A673 (cell line): Measurements from ENCODE around the gene MYL12B. TPM values are rescaled to one million over a fixed set of nuclear protein-coding genes. Genes with fewer than 3 reads are reported as not detected.

Source experiments
- BruUV-seq: library from RNA; stranded (reverse); fragments of 400-500 nt; replicated peaks from 2 replicates; lab custom pipeline; 2021; lab: Mats Ljungman, UMichigan
- CTCF ChIA-PET: fragments of 300-600 bp; sonication (Branson Sonifier 250); formaldehyde crosslinking; loops from one replicate; lab custom pipeline; 2022; ENCODE audit warnings: antibody characterized with exemption; lab: Charles Lee
- POLR2A ChIA-PET: fragments of 300-600 bp; sonication (Branson Sonifier 250); formaldehyde crosslinking; loops from one replicate; lab custom pipeline; 2022; ENCODE audit warnings: antibody characterized with exemption; ENCODE audit not compliant: low non-redundant PET; lab: Charles Lee
- DNase-seq: peaks from one replicate; pipeline ENCODE4 v3.0.0-alpha.2; 2015; ENCODE audit warnings: low spot score
- H3K27ac ChIP-seq: fragments of 200-600 bp; sonication (generic); 2 replicates; pipeline ENCODE4 v1.5.1; 2016; ENCODE audit warnings: mixed run types, low read depth, mild to moderate bottlenecking, mixed read lengths, antibody characterized with exemption, low read length; ENCODE audit not compliant: poor library complexity, severe bottlenecking
- H3K27me3 ChIP-seq: fragments of 200-600 bp; sonication (generic); replicated peaks from 2 replicates; pipeline ENCODE4 v1.6.1; 2017; ENCODE audit warnings: mixed run types, low read depth, mild to moderate bottlenecking, mixed read lengths, antibody characterized with exemption, low read length; ENCODE audit not compliant: insufficient read depth, poor library complexity
- H3K36me3 ChIP-seq: fragments of 200-600 bp; sonication (generic); 2 replicates; pipeline ENCODE4 v1.6.1; 2016; ENCODE audit warnings: mixed run types, mild to moderate bottlenecking, mixed read lengths, antibody characterized with exemption, low read length; ENCODE audit not compliant: insufficient read depth, poor library complexity, severe bottlenecking
- H3K4me1 ChIP-seq: fragments of 200-600 bp; sonication (generic); 2 replicates; pipeline ENCODE4 v1.6.1; 2017; ENCODE audit warnings: mixed run types, mild to moderate bottlenecking, mixed read lengths, antibody characterized with exemption, low read length; ENCODE audit not compliant: insufficient read depth, poor library complexity, severe bottlenecking
- H3K4me3 ChIP-seq: fragments of 200-600 bp; sonication (generic); 2 replicates; pipeline ENCODE4 v1.5.1; 2016; ENCODE audit warnings: low read depth, mixed run types, mild to moderate bottlenecking, mixed read lengths, low read length; ENCODE audit not compliant: poor library complexity, severe bottlenecking
- H3K9me3 ChIP-seq: fragments of 200-600 bp; sonication (generic); 2 replicates; pipeline ENCODE4 v1.6.1; 2016; ENCODE audit warnings: mixed run types, low read depth, mild to moderate bottlenecking, mixed read lengths, antibody characterized with exemption, low read length; ENCODE audit not compliant: poor library complexity, severe bottlenecking
- EZH2 ChIP-seq: fragments of 200-600 bp; sonication (generic); IDR thresholded peaks from 2 replicates; pipeline ENCODE4 v1.6.1; 2017; ENCODE audit warnings: borderline replicate concordance, low read depth, mild to moderate bottlenecking, mixed read lengths, antibody characterized with exemption, low read length; ENCODE audit not compliant: poor library complexity, severe bottlenecking
- intact Hi-C: fragments of 100-400 bp; cut with micrococcal nuclease; formaldehyde crosslinking; loops from one replicate; pipeline ENCODE4 v1.10.0; 2022; ENCODE audit not compliant: unreplicated experiment
- total RNA-seq: library from RNA; stranded (reverse); gene quantifications from 2 replicates; pipeline ENCODE4 v1.2.3, GENCODE V29; 2021
- TF ChIP-seq, protein P1 (sequence below): fragments of 300-800, 200-600 bp; sonication (generic); conservative IDR thresholded peaks from 2 replicates; pipeline ENCODE4 v1.5.1; 2017; ENCODE audit warnings: low read depth, mild to moderate bottlenecking, antibody characterized with exemption, low read length, moderate library complexity, mixed read lengths

Gene MYL12B
- total RNA-seq, 1 experiment from 2014 or later, result 389 TPM

DNA sequence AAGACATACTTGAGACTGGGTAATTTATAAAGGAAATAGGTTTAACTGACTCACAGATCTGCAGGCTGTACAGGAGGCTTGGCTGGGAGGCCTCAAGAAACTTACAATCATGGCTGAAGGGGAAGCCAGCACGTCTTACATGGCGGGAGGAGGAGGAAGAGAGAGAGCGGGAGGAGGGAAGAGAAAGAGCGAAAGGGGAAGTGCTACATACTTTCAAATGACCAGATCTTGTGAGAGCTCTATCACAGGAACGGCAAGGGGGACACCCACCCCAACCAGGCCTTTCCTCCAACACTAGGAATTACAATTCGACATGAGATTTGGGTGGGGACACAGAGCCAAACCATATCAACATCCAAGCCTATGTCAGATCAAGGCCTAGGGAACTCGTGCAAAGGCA, 24.2 kb downstream of the MYL12B start:
- CTCF ChIA-PET, result no interaction called here
- H3K36me3 ChIP-seq, result peaks cover 9% of the 10 kb centered on the region
- DNase-seq, result no peak
- H3K9me3 ChIP-seq, result peaks cover 14% of the 10 kb centered on the region
- intact Hi-C loops, result no loop called here
- peaks cover 29% of the 10 kb centered on the region for H3K4me1 ChIP-seq
- POLR2A ChIA-PET, result no interaction called here
- peak overlapping the region; percentile 96 for H3K27ac ChIP-seq
- H3K27me3 ChIP-seq, result no peaks in the 10 kb centered on the region
- no peak for TF ChIP-seq EZH2
- TF ChIP-seq, protein P1, sequence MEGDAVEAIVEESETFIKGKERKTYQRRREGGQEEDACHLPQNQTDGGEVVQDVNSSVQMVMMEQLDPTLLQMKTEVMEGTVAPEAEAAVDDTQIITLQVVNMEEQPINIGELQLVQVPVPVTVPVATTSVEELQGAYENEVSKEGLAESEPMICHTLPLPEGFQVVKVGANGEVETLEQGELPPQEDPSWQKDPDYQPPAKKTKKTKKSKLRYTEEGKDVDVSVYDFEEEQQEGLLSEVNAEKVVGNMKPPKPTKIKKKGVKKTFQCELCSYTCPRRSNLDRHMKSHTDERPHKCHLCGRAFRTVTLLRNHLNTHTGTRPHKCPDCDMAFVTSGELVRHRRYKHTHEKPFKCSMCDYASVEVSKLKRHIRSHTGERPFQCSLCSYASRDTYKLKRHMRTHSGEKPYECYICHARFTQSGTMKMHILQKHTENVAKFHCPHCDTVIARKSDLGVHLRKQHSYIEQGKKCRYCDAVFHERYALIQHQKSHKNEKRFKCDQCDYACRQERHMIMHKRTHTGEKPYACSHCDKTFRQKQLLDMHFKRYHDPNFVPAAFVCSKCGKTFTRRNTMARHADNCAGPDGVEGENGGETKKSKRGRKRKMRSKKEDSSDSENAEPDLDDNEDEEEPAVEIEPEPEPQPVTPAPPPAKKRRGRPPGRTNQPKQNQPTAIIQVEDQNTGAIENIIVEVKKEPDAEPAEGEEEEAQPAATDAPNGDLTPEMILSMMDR, result no peak
- BruUV-seq, result no TSS peak
- no peak overlapping the region for H3K4me3 ChIP-seq

DNA sequence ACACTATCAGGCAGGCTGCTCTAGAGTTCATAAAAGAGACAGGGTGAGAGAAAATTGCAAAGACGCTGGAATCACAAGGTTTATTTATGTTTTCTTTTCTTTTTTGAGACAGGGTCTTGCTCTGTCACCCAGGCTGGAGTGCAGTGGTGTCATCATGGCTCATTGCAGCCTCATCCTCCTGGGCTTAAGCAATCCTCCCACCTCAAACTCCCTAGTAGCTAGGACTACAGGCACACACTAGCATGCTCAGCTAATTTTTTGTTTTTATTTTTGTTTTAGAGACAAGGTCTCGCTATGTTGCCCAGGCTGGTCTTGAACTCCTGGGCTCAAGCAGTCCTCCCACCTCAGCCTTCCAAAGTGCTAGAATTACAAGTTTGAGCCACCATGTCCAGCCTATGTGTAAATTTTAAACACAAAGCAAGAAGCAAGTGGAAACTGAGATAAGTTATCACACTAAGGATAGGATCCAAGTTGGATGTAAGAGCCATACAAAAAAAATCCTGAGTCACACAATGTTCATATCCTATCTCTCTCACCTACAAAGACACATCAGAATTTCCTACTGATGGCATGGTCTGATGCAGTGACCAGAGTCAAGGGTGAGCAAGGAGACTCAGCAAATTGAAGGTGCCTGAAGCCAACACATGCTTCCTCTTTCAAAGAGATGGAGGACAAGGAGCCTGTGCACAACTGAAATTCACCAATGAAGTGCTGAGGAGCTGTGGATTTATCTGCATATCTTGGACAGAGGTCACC, 31.4 kb downstream of the MYL12B start:
- ChIA-PET POLR2A (no interaction called here), CTCF (no interaction called here)
- H3K4me3 ChIP-seq, result no peak overlapping the region
- no peak overlapping the region for H3K27ac ChIP-seq
- no peak for DNase-seq
- H3K9me3 ChIP-seq, result peaks cover 23% of the 10 kb centered on the region
- no TSS peak for BruUV-seq
- no peak for TF ChIP-seq EZH2
- TF ChIP-seq, protein P1, result no peak
- peaks cover 17% of the 10 kb centered on the region for H3K36me3 ChIP-seq
- intact Hi-C loops, result no loop called here
- H3K27me3 ChIP-seq, result no peaks in the 10 kb centered on the region
- no peaks in the 10 kb centered on the region for H3K4me1 ChIP-seq

DNA sequence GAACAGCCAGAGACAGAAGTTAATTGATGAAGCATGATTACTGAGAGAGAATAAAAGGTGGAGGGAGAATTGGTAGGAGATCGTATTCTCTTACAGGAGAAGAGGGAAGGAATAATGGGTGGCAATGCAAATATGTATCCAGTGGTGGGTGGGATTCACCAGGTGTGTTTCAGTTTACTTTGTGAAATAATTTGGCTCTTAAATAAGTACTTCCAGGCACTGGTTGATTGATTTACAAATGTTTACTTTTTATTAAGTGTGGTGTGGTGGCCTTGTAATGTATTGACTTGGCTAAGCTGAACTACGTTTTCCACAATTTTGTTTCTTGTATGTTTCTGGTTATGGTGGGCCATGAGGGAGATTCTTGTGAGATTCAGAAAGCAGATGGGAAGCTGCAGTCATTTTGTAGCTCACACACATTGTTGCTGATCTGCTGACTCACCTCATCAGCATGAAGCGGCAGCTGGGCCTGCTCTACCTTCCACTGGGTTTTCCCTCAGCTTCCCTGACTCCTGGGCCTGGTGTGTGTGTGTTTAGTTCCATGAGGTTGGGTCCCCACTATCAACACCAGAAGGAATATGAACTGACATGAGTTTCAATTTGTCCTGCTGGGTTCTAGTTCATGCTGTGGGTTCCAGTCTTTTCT, 32.6 kb downstream of the MYL12B start:
- no peak for DNase-seq
- H3K36me3 ChIP-seq, result peaks cover 12% of the 10 kb centered on the region
- BruUV-seq, result no TSS peak
- CTCF ChIA-PET, result no interaction called here
- POLR2A ChIA-PET, result no interaction called here
- no peak overlapping the region for H3K4me3 ChIP-seq
- no peaks in the 10 kb centered on the region for H3K27me3 ChIP-seq
- H3K9me3 ChIP-seq, result peaks cover 28% of the 10 kb centered on the region
- intact Hi-C loops, result loop anchor here (5.0 kb wide), 2 partner anchors 88 to 293 kb away; no protein-coding TSS in a partner anchor
- no peaks in the 10 kb centered on the region for H3K4me1 ChIP-seq
- TF ChIP-seq EZH2, result no peak
- TF ChIP-seq, protein P1, result no peak
- H3K27ac ChIP-seq, result no peak overlapping the region
